Activated gamma-delta T cell treated with Interleukin-2 at 50 U/mL for 16 hours (primary cell): Measurements from ENCODE around the gene RPP21.
"Not testable (repeated sequence)": the region's sequence is repeated elsewhere in the genome, so short reads cannot be mapped to it uniquely, and the experiment has no call there.

Source experiments
- DNase-seq: peaks from one replicate; pipeline ENCODE4 v3.0.0-alpha.2; 2020

RPP21 gene

DNA sequence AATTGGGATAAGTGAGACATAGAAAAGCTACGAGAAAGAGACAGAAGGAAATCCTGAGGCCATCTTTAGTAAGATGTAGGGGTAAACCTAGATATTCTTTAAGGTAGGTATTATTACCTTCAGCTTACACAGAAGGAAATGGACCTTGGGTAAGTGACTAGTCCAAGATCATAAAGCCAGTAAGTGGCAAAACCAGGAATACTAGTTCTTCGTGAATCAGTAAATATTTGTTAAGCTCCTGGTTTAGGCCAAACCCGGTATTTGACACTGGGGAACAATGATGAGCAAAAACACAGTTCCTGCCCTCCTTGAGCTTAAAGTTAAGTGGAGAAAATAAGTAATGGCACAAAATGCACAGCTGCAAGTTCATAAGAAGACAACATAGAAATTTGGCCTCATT lies 13.0 kb upstream of the RPP21 start:
- no peak for DNase-seq

DNA sequence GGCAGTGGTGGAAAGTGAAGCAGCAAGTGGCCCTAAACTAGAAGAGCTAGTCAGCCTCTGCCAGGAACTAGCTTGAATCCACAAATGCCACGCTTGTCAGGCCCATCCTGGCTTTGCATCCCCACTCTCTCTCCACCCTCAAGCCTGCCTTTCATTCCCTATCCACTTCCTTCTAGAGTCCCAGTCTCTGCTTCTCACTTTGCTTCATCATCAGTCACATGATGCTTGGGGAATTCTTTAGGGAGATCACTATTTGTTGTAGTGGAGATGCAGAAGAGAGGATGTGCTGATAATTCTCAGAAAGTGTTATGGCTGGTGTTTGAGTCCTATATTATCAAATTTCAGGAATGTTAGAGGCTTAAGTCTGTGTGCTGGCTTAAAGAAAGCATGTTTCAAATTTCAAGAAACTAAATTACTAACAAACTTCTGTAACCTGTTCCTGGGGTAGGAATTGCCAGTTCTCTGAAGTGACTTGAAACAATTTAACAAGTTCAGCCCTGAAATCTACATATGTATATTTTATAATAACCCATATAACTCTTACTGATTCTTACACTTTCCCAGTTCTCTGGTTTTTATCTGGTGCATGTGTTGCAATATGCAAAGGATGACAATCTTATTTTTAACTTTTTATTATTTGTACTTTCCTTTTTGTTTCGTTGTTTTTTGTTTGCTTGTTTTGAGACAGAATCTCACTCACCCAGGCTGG lies 10.7 kb upstream of the RPP21 start:
- DNase-seq: no peak

GRCh38 chr6:30340589-30341054 lies 4.3 kb upstream of the RPP21 start:
- DNase-seq: no peak

DNA sequence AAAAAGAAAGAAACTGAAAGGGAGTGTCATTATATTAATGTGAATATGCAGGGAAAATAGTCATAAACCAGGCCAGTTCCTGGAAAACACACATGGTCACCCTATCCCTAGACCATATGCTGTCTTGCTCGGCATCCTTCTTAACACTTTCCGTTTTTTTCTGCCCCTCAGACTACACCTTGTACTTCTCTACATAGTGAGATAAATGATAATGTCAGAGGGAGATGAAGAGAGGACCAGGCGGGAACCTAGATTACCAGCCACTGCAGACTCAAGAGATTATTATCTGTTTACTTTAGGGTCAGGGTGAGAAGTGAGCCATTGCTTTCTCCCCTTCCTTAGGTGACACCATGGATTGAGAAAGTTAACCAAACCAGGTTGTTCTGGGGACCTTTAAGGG lies 3.7 kb upstream of the RPP21 start:
- DNase-seq: no peak

DNA sequence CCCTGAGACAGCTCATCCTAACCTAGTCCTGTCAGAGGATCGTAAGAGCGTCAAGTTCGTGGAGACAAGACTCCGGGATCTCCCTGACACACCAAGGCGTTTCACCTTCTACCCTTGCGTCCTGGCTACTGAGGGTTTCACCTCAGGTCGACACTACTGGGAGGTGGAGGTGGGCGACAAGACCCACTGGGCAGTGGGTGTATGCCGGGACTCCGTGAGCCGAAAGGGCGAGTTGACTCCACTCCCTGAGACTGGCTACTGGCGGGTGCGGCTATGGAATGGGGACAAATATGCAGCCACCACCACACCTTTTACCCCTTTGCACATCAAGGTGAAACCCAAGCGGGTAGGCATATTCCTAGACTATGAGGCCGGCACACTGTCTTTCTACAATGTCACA lies 3.2 kb upstream of the RPP21 start:
- DNase-seq: no peak

DNA sequence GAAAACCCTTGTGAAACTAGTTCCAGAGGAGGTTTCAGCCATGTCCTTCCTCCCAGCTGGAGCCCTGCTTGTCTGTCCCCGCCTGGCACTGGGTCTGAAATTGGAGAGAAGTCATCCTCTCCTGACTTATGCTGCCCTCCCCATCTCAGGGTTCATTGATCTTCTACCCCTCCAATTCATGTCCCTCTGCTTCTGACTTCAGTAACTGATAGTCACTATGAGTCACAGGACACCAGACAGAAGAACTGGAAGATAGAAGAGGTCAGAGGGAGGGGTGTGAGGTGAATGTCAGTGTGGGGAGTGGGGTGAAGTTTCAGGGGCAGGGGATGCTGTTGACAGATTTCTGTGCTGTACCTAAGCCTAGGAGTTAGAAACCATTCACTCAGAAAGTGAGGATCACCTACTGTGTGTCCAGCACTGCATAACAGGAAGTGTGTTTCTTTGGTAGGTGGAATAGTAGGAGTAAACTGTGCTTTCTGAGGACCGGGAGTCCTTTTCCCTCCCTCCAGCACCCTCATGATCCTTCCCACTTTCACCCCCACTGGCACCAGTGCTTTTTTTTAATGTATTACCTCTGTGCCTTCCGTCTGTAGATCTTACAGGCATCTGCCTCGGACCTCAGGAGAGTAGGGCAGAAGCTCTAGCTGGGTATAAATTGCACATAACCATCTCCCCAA lies 627 bp upstream of the RPP21 start:
- DNase-seq: no peak

DNA sequence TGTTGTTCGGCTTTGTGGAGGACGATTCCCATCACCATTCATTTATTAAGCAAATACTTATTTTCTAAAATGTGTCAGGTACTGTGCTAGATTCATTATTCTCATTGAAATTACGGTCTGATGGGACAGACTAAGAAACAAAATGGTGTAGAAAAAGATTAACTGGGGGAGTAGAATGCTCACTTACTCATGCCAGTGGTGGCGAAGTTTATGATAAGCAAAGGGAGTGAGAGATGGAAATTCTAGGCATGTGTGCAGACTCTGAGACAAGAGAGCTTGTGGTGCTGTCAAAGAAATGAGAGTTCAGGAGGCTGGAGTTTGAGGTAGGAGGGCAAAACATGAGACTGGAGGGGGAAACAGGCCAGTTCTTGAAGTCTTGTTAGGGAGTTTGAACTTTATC lies 896 bp downstream of the RPP21 start:
- no peak for DNase-seq

- no peak for DNase-seq
Measured at GRCh38 chr6:30348957-30349356, 4.0 kb downstream of the RPP21 start.

DNA sequence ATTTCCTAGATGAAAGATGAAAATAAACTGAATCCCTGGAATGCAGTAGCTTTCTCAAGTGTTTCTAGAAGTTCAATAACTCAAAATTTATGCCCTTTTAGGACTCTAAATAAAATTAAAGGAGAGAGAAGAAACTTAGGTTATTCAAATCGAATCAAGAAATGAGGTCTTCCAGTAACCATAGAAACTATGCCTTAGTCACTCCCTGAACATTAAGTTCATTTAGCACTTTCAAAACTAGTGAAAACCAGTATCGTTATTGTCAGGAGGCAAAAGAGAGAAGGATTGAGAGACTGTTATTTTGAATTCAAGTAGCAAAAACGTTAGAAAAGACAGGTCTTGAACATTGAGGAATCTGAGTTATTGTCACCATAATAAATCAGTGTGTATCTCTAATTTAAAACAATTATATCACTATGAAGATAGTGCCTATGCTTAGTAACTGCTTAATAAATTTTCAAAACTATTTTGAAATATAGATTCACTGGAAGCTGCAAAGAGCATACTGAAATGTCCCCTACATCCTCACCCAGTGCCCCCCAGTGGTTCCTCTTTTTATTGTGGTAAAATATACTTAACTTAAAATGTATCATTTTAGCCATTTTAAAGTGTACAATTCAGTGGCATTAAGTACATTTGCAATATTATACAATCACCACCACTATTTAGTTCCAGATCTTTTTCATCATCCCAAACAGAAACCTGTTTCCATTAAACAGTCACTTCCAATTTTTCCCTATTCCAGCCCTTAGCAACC lies 4.6 kb downstream of the RPP21 start:
- no peak for DNase-seq

DNA sequence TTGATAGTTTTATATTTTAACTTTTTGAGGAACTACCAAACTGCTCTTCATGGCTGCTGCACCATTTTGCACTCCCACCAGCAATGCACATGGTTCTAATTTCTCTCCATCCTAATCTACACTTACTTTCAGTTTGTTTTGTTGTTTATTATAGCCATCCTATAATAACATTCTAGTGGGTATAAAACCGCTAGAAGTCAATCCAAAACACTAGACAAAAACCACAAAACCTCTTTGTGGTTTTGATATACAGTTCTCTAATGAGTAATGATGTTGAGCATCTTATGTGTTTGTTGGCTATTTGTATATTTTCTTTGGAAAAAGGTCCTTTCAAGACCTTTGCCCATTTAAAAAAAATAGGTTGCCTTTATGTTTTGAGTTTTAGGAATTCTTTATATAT lies 5.6 kb downstream of the RPP21 start:
- DNase-seq: no peak

DNA sequence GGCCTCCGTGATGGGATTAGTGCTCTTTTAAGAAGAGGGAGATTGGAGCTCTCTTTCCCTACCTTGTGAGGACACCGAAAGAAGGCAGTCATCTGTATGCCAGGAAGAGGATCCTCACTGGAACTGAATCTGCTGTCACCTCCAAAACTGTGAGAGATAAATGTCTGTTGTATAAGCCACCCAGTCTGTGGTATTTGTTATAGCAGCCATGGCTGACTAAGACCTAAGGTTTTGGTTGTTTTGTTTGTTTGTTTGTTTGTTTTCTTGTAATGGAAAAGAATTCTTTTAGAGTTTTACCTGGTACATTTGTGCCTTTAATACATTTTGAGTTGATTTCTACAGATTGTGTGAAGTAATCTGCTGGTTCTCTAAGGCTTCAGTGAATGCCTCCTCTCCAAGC lies 7.6 kb downstream of the RPP21 start:
- no peak for DNase-seq

DNA sequence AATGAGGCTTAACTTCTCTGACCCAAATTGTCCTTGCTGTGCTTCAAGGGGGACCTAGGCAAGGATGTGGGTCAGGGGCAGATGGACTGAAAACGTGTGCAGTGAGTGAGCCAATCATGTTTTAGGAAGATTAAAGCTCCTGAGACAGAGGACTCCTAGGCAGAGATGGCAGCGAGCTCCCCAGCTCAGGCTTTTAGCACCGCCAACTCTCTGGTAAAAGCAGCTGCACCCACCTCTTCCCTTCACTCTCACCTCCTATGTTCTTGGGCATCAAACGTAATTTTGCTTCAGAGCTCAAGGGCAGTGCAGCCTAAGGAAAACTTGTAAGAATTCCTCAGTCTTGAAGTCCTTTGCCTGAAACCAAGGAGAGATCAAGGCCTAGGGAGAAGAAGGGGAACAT lies 10.3 kb downstream of the RPP21 start:
- no peak for DNase-seq

GRCh38 chr6:30356536-30356935 lies 11.6 kb downstream of the RPP21 start:
- DNase-seq: no peak

DNA sequence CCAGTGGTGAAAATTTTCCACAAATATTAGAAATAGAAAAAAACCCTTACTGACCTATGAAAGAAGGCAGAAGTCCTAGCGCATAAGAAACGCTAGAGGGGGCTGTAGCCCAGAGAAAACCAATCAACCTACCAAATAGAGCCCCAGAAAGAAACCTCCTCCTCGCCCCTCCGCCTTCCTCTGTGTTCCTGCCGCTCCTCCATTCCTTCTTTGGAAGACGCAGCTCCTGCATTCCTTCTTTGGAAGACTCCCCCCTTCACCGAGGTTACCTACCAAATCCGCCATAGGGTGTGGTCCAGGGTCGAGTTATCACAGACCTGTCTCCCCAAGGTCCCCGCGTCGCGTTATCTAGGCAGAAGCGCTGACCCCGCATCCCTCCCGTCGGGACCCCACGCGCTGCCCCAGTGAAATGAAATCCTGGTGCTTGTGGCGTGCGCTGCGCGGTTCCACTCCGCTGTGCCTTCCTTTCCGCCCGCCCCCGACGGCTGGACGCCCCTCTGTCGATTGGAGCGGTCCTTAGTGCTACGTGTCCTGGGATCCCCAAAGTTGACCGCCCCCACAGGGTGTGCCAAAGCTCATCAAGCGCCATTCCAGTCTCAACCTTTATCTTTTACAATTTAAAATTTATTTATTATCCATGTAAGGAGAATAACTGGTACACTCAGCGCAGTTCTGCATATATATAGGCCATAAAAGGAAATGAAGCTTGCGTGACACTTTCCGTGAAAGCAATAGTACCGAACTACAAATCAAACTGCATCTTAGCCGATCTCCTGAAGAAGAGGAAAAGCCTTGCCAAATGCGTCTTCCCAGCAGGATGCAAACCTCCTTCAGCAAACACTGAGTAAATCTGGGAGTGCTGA lies 13.0 kb downstream of the RPP21 start:
- peak; percentile 42 for DNase-seq

- no peak for DNase-seq
Measured at GRCh38 chr6:30359276-30359675, 14.3 kb downstream of the RPP21 start.

- no peak for DNase-seq
Measured at GRCh38 chr6:30360139-30360538, 15.2 kb downstream of the RPP21 start.

DNA sequence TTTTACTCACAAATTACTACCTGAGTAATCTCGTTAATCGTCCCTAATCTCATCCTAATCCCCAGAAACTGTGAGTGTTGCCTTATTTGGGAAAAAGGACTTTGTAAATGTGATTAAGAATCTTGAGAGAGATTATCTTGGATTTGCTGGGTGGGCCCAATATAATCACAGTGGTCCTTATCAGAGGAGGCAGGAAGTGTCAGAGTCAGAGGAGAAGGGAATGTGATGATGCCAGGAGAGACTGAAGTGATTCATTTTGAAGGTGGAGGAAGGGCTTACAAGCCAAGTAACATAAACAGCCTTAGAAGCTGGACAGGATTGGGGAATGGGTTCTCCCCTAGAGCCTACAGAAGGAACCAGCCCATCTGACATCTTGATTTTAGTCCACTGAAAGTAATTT lies 16.7 kb downstream of the RPP21 start:
- DNase-seq: no peak

DNA sequence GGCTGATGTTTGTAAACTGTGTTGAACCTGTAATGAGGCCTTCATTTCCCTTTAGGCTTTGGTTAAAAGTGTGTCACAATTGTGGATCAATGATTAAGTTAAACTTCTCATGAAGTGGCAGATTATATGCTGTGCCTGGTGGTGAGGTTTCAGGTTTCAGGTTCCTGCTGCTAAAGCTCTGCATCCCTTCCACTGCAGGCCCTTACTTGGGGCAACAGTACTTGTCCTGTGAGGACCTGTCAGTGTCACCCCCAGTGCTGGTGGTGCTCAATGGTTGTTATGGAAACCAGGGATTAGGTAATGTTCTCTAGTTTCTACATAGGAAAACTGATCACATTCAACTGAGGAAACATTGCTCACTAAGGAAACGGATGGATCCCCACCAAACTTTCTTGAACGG lies 18.5 kb downstream of the RPP21 start:
- DNase-seq: no peak

DNA sequence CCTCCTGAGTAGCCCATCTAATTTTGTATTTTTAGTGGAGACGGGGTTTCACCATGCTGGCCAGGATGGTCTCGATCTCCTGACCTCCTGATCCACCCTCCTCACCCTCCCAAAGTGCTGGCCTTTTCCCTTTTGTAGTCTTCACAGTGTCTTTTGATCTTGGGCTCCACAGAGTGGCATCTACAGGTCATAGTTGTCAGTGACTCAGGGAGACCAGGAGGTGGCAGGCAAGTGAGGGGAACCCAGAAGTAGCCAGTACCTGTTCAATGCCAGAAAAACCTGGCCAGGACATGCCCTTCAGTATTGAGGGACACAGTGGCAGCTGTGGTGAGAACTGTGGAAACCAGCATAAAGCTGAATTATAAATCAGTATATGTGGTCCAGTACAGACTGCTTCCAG lies 19.6 kb downstream of the RPP21 start:
- DNase-seq: no peak

GRCh38 chr6:30369280-30369679 lies 24.3 kb downstream of the RPP21 start:
- not testable (repeated sequence) for DNase-seq

- DNase-seq: no peak
Measured at GRCh38 chr6:30378290-30378937, 33.5 kb downstream of the RPP21 start.

- no peak for DNase-seq
Measured at GRCh38 chr6:30380464-30380863, 35.5 kb downstream of the RPP21 start.

- DNase-seq: no peak
Measured at GRCh38 chr6:30386166-30386565, 41.2 kb downstream of the RPP21 start.
